GM20000 (cell line): Measurements from ENCODE around the gene GOLGA1.

ENCODE experiments used
- DNase-seq: peaks from one replicate; pipeline ENCODE4 v3.0.0; 2012; ENCODE audit warnings: low spot score
- TF ChIP-seq, protein P1 (sequence below): IDR thresholded peaks from 2 replicates; pipeline ENCODE4 v1.5.1; 2012; ENCODE audit warnings: mild to moderate bottlenecking, control low read depth; ENCODE audit errors: extremely low read depth, missing control alignments

The GOLGA1 gene, protein sequence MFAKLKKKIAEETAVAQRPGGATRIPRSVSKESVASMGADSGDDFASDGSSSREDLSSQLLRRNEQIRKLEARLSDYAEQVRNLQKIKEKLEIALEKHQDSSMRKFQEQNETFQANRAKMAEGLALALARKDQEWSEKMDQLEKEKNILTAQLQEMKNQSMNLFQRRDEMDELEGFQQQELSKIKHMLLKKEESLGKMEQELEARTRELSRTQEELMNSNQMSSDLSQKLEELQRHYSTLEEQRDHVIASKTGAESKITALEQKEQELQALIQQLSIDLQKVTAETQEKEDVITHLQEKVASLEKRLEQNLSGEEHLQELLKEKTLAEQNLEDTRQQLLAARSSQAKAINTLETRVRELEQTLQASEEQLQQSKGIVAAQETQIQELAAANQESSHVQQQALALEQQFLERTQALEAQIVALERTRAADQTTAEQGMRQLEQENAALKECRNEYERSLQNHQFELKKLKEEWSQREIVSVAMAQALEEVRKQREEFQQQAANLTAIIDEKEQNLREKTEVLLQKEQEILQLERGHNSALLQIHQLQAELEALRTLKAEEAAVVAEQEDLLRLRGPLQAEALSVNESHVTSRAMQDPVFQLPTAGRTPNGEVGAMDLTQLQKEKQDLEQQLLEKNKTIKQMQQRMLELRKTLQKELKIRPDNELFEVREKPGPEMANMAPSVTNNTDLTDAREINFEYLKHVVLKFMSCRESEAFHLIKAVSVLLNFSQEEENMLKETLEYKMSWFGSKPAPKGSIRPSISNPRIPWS

DNA sequence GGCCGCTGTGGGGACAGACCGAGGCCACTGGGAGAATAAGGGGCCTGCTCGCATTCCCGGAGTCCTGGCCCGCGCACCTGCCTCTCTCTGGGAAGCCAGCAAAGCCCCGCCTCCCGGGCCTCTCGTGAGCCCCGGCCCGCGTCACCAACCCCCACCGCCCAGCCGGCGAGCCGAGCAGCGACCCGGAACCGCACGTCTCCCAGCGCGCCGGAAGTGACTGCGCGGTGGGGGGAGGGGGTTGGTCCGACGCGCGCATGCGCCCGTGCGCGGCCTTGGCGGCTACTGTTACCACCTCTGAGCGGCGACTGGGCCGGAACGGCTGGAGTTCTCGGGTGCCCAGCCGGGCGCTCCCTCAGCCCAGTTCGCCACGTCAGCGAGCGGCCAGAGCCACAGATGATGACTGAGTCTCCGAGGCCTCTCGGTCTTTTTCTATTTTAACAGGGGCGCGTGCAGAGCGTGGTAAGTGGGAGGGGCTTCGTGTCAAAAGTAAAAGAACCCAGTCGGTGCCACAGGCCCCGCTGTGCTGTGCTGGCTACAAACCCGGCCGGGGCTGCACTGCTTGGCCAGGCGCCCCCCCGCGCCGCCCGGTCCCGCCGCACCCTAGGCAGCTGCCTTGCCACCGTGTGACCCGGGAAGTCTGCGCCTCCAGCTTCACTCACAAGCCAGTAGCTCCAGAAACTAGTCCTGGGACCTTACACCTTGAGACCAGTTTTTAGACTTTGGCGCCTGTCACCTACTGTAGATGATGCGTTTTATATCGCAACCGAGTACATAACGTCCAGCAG lies at the start of gene GOLGA1:
TSS of gene GOLGA1 (minus strand) at position 190 of the 785 bp plus-strand sequence. CDS start 2,372 bp downstream, outside the sequence.
- DNase-seq = peak; percentile 95
- TF ChIP-seq, protein P1, sequence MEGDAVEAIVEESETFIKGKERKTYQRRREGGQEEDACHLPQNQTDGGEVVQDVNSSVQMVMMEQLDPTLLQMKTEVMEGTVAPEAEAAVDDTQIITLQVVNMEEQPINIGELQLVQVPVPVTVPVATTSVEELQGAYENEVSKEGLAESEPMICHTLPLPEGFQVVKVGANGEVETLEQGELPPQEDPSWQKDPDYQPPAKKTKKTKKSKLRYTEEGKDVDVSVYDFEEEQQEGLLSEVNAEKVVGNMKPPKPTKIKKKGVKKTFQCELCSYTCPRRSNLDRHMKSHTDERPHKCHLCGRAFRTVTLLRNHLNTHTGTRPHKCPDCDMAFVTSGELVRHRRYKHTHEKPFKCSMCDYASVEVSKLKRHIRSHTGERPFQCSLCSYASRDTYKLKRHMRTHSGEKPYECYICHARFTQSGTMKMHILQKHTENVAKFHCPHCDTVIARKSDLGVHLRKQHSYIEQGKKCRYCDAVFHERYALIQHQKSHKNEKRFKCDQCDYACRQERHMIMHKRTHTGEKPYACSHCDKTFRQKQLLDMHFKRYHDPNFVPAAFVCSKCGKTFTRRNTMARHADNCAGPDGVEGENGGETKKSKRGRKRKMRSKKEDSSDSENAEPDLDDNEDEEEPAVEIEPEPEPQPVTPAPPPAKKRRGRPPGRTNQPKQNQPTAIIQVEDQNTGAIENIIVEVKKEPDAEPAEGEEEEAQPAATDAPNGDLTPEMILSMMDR = no peak

DNA sequence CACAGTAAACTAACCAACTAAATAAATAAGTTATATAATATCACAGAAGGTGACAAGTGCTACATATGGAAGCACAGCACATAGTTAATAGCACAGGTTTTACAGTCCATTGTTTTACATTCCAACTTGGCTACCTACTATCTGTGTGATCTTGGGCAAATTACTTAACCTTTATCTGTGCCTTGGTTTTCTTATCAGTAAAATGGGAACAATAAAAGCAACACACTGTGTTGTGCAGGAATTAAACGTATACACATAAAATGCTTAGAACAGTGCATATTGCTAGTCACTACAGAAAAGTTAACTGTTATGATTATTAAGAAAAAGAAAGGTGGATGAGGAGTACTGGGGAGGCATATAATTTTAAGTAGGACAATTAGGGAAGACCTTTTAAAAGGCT lies 42.8 kb upstream of the GOLGA1 start:
- TF ChIP-seq, protein P1 = no peak
- DNase-seq = no peak

DNA sequence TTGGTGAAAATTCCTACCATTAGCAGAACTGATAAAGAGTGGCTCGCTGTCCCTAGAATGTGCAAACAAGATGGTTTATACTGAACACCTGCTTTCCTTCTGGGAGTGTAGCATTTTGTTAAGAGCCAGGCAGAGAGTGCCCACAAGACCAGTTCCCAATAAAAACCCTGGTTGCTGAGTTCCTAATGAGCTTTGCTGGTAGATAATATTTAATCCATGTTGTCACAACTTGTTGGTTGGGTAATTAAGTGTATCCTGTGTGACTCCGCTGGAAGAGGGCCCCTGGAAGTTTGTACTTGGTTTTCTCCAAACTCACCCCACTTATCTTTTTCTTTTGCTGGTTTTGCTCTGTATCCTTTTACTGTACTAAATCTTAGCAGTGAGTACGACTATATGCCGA lies 39.5 kb upstream of the GOLGA1 start:
- TF ChIP-seq, protein P1 = no peak
- DNase-seq = no peak

DNA sequence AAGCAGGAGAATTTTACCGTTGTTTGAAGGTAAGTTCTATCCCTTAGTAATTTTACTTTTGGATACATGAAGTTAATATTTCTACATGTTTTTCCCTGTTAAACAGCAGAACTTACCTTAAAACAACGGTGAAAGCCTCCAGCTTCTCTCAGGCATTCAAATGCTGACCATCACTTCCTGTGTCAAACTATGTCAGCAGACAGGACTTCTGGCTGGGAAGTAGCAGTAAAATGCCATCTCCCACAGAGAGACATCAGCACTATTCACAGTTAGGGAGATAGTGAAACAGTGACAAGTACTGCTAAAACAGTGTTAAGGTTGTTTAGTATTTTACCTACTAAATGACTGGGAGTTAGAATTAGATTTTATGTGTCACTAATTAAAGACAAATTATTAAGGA lies 34.2 kb upstream of the GOLGA1 start:
- DNase-seq = no peak

DNA sequence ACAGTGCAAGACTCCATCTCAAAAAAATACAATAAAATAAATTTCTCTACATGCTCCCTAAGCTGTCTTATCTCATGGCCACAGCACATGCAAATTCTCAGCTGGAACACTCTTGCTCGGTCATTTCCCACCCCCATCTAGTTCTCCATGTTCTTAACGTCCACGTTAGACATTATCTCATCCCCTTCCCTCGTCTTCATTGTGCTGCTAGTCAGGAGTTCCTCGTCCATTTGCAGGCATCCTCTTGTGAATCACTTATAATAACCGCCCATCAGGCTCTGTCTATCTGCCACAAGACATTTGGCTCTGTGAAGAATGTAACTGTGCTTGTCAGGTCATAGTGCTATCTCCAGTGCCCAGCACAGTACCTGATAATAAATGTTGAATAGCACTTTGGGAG lies 32.9 kb upstream of the GOLGA1 start:
- TF ChIP-seq, protein P1 = no peak
- no peak for DNase-seq

More for the DNA sequence above, 34.2 kb upstream of the GOLGA1 start:
- TF ChIP-seq, protein P1 = no peak

DNA sequence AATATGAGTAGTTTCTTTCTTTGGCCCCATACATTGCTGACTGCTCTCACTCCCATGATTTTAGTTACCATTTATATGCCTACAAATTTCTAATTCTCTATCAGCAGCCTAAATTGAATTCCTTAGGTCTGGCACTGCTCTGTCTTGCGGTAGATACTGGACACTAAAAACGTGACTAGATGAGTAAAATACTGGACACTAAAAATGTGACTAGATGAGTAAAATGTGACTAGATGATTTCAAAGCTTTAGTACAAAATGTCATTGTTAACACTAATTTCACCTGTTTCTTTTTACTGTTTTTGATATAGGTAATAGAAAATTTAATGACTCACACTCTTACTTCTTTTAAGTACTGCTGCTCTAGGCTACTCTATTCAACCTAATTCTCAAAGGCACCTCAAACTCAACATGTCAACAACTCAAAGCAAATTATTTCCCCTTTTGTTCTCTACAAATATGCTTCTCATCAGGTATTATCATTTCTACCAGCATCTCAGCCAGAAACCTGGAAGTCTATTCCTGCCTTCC lies 31.4 kb upstream of the GOLGA1 start:
- no peak for DNase-seq
- TF ChIP-seq, protein P1 = no peak
